Retina (tissue), 1 donor: ENCODE results near the gene NUMBL.
"Not testable (repeated sequence)": the region's sequence is repeated elsewhere in the genome, so short reads cannot be mapped to it uniquely, and the experiment has no call there.

Experiments
- DNase-seq: peaks from one replicate; pipeline ENCODE4 v3.0.0-alpha.2; 2016

Gene NUMBL

DNA sequence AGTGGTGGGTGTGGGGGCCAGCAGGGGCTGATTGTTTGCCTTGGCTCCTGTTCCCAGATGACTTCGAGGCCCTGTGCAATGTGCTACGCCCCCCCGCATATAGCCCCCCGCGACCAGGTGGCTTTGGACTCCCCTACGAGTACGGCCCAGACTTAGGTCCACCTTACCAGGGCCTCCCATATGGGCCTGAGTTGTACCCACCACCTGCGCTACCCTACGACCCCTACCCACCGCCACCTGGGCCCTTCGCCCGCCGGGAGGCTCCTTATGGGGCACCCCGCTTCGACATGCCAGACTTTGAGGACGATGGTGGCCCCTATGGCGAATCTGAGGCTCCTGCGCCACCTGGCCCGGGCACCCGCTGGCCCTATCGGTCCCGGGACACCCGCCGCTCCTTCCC lies 63.5 kb downstream of the NUMBL start:
- DNase-seq, result no peak

GRCh38 chr19:40625406-40626120 lies 64.9 kb downstream of the NUMBL start:
- DNase-seq, result no peak

- DNase-seq, result not testable (repeated sequence)
These were observed 65.9 kb downstream of the NUMBL start for GRCh38 chr19:40624369-40625153.

GRCh38 chr19:40623403-40624251 lies 66.8 kb downstream of the NUMBL start:
- DNase-seq, result no peak

DNA sequence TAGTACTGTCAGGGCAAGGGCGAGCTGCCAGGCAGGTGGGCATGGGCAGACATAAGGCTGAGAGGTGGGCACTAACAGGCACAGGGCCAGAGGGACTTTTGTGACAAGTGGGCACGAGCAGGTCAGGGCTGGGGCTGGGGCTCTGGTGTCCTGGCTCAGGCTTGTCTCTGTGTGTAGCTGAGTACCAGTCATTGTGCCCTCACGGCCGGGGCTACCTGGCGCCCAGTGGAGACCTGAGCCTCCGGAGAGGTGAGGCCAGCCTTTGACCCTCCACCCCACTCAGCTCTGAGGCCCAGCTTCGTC lies 67.7 kb downstream of the NUMBL start:
- no peak for DNase-seq

- no peak for DNase-seq
These were observed 68.3 kb downstream of the NUMBL start for GRCh38 chr19:40621966-40622772.

DNA sequence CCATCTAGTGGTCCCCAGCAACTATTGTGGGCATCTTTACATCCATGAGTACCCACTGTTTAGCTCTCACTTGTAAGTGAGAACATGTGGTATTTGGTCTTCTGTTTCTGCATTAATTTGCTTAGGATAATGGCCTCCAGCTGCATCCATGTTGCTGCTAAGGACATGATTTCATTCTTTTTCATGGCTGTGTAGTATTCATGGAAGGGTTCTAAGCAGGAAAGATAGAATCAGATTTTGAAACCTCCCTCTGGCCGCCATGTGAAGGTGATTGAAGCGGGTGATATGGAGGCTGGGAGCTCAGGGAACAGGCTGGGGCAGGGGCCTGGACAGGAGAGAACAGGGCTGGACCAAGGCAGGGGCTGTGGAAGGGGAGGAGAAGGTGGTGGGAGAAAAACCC lies 69.2 kb downstream of the NUMBL start:
- no peak for DNase-seq

DNA sequence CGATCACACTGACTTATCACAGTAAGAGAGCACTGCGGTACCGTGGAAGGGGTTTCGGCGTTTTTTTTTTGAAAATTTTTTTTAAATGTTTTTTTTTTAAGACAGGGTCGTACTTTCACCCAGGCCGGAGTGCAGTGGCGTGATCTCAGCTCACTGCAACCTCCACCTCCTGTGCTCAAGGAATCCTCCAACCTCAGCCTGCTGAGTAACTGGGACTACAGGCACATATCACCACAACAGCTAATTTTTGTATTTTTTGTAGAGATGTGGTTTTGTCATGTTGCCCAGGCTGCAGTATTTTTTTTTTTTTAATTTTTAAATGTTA lies 70.3 kb downstream of the NUMBL start:
- no peak for DNase-seq

DNA sequence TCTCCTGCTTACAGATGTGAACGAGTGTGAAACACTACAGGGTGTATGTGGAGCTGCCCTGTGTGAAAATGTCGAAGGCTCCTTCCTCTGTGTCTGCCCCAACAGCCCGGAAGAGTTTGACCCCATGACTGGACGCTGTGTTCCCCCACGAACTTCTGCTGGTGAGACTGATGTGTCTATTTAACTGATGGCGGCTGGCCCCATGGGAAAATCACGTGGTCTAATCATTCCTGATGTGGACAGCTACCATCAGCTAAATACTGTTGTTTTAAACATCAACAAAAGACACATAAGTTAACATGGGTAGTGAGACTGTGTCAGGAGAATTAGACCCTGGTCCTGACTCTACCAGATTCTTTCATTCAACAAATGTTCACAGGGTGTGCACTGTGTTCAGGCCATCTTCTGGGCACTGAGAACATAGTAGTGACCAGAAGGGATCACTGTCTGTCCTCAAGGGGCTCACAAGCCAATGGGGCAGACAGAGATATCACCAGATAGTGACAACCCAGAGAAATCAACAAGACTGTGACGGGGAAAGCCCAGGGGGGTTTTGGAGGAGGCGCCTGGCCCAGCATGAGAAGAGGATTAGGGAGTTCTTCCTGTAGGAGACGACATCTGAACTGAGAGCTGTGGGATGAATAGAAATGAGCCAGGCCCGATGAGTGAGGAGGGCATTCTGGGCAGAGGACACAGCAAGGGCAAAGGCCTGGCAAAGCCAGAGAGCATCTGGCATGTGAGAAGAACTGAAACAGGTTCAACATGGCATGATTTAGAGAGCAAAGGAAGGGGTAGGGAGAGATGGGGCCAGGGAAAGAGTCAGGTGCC lies 70.9 kb downstream of the NUMBL start:
- DNase-seq, result no peak

DNA sequence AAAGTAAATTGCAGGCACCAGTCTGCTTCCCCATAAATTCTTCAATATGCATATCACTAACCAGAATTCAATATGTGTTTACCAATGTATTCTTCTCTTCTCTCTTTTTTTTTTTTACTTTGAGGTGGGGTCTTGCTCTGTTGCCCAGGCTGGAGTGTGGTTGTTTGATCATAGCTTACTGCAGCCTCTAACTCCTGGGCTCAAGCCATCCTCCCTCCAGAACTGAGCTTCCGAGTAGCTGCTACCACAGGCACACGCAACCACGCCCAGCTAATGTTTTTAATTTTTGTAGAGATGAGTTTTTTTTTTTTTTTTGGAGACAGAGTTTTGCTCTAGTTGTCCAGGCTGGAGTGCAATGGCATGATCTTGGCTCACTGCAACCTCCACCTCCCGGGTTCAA lies 72.5 kb downstream of the NUMBL start:
- DNase-seq, result no peak

GRCh38 chr19:40616941-40617340 lies 73.5 kb downstream of the NUMBL start:
- no peak for DNase-seq

- DNase-seq, result no peak
These were observed 74.3 kb downstream of the NUMBL start for GRCh38 chr19:40616178-40616577.
